ENCODE results near the gene RYR2. TPM values are rescaled to one million over a fixed set of nuclear protein-coding genes. Genes with fewer than 3 reads are reported as not detected.

RYR2 gene
- 0.98 and 1.0 TPM in 2 replicates for total RNA-seq (2014; rRNA removed; shearing (Covaris generic); ENCODE audit: low replicate concordance)

DNA sequence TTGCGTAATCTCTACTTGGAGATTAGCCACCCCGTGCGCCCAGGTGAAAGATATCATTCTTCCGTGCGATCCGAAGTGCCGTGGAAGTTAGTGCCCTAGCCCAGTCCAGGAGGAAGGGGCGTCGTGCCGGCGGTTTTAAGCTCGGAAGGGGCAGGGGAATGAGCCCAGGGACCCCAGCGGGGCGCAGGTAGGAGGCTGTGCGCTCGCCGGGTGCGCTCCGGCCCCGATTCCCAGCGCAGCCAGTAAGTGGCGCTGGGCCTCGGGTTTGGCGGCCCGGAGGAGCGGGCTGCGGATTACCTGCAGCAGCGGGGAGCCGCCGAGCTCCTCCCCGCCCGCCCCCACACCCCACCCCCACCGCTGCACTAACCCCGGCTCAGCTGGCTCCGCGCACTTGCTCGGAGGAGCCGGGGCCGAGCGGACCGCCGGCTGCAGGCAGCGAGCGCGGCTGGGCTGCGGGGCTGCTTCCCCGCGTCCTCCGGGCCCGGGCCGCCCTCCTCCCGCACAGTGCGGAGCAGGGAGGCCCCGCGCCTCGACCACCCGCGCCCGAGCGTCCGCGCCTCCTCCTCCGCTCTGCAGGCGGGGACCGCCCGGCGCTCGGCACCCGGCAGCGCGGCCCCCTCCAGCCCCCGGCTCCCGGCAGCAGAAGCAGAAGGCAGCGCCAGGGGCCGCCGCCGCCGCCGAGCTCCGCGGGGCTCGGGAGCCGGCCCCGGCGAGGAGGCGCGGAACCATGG is at the start of gene RYR2:
Gene RYR2 (plus strand): TSS at position 390 of the 731 bp plus-strand sequence. CDS start 338 bp downstream, at position 728.
- DNase-seq (ENCODE audit: low read depth): no peak
- in situ Hi-C loops (cut with HindIII; ENCODE audit: low pct_unique_long_range_greater_than_20kb, low sequenced_read_pairs): no loop called here

DNA sequence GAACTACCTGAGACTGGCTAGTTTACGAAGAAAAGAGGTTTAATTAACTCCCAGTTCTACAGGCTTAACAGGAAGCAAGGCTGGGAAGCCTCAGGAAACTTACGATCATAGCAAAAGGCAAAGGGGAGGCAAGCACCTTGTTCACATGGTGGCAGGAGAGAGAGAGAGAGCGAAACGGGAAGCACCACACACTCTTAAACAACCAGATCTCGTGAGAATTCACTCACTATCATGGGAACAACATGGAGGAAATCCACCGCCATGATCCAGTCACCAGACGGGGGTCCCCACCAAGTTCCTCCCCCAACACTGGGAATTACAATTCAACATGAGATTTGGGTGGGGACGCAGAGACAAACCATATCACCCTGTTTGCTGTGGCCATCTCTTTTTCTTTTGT is 49.5 kb upstream of the RYR2 start:
- in situ Hi-C loops (cut with HindIII; ENCODE audit: low pct_unique_long_range_greater_than_20kb, low sequenced_read_pairs): no loop called here
- DNase-seq (ENCODE audit: low read depth): no peak

DNA sequence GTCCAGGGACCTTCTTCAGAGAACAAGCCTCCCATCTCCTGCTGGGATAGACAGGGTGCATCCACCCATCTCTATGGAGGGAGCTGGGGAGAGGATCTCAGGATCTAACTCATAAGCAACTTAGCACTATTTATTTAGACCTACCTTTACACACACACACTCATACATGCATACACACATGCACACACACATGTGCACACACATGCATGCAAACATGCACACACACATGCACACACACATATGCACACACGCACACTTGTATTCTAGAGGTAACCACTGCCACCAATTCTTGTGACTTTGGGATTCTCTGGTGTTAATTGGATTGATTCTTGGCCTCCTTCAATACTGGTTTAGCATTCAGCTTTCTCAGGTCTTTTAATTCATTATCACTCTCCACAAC is 47.5 kb upstream of the RYR2 start:
- DNase-seq (ENCODE audit: low read depth): no peak
- in situ Hi-C loops (cut with HindIII; ENCODE audit: low pct_unique_long_range_greater_than_20kb, low sequenced_read_pairs): no loop called here

DNA sequence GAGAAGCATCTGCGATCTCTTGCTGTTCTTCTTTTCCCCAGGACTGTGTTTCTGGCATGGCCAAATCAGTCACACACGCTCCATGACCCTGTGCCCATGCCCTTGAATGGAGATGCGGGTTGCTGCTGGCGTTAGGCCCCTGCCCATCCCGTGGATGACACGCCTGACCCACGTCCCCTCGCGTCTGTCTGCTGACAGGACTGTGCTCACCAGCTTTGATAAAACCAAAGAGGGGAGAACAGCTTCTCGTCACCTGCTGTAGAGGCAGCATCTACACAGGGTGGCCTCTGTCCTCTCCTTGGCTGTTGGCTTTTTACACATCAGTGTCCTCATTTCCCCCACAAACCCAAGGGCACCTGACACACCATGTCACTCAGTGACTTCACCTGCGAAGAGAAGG is 44.6 kb upstream of the RYR2 start:
- in situ Hi-C loops (cut with HindIII; ENCODE audit: low pct_unique_long_range_greater_than_20kb, low sequenced_read_pairs): no loop called here
- DNase-seq (ENCODE audit: low read depth): no peak

DNA sequence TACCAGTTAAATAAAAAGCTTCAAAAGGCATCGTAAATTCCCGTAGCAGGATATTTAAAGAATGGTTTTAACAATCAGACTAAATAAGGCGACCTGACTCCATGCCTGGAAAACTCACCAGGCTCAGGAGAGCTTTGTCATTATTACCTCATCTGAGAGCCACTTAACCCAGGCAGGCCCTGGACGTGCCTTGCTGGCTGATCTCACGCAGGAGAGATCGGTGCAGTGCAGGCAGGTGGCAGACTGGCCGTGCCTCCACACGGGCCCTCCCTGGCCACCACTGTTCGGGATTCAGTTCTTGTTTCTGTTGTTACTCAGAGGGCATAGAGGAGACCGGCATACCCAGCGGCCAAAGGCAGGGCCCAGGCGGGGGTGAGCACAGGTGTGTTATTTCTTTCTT is 44.1 kb upstream of the RYR2 start:
- DNase-seq (ENCODE audit: low read depth): no peak
- in situ Hi-C loops (cut with HindIII; ENCODE audit: low pct_unique_long_range_greater_than_20kb, low sequenced_read_pairs): no loop called here

DNA sequence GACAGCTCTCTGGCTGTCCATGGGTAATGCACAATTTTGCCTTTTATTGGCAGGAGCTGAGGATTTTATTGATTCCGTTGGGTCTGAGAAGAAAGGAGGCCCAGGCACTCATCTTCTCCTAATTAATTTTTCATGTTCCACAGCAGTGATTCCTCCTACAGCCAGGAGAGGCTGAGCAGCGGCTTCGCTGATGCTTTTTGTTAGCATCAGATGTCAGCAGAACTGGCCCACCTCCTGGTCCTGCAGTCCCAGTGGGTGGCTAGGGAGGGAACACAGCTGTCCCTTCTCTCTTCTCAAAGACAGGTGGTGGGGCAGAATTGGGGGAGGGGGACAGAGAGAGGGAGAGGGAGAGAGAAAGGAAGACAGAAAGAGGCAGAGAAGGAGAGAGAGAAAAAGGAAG is 43.4 kb upstream of the RYR2 start:
- in situ Hi-C loops (cut with HindIII; ENCODE audit: low pct_unique_long_range_greater_than_20kb, low sequenced_read_pairs): no loop called here
- DNase-seq (ENCODE audit: low read depth): no peak

DNA sequence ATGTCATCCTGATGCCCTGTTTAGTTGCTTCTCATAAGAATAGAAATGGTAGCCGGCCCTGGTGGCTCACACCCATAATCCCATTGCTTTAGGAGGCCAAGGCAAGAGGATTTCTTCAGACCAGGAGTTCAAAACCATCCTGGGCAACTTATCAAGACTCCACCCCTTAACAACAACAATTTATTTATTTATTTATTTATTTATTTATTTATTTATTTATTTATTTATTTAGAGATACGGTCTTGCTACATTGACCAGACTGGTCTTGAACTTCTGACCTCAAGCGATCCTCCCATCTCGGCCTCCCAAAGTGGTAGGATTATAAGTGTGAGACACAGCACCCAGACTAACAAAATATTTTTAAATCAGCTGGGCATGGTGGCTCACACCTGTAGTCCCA is 41.8 kb upstream of the RYR2 start:
- no peak for DNase-seq (ENCODE audit: low read depth)

DNA sequence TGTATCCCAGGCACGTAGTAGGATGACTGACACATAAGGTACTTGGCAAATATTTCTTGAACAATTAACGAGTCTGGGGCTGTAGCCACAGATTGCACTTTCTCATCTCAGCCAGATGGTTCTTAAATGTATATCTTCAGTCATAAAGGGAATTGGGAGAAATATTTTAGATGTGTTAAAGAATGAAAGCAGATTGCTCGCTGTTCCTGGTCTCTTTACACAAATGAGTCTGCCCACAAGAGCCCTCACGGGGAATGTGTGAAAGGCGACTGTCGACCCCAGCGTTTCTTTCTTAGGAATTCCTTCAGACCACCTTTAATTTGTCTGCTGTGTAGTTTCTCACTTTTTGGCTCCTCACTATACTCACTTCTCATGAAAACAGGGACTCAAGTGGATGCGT is 38.5 kb upstream of the RYR2 start:
- DNase-seq (ENCODE audit: low read depth): no peak
- in situ Hi-C loops (cut with HindIII; ENCODE audit: low pct_unique_long_range_greater_than_20kb, low sequenced_read_pairs): no loop called here

More for the DNA sequence above, 41.8 kb upstream of the RYR2 start:
- in situ Hi-C loops (cut with HindIII; ENCODE audit: low pct_unique_long_range_greater_than_20kb, low sequenced_read_pairs): no loop called here

DNA sequence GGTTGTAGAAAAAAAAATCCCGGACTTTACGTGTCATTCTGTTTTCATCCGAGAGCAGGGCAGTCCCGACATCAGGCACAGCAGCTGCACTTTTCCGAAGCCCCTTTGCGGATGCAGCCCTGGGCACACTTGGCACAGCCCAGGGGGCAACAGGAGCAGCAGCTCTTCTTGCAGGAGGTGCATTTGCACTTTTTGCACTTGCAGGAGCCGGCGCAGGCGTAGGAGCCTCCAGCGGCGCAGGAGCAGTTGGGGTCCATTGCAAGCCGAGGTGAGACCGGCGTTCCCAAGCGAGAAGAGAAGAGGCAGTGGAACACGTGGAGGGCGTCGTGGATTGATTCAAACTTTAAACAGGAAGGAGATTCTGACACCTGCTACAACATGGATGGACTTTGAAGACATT is 37.9 kb upstream of the RYR2 start, which contains the start of gene MT1HL1:
Gene MT1HL1 (minus strand): TSS at position 326 of the 400 bp plus-strand sequence. CDS start 69 bp downstream, at position 257.
- in situ Hi-C loops (cut with HindIII; ENCODE audit: low pct_unique_long_range_greater_than_20kb, low sequenced_read_pairs): no loop called here
- DNase-seq (ENCODE audit: low read depth): no peak

DNA sequence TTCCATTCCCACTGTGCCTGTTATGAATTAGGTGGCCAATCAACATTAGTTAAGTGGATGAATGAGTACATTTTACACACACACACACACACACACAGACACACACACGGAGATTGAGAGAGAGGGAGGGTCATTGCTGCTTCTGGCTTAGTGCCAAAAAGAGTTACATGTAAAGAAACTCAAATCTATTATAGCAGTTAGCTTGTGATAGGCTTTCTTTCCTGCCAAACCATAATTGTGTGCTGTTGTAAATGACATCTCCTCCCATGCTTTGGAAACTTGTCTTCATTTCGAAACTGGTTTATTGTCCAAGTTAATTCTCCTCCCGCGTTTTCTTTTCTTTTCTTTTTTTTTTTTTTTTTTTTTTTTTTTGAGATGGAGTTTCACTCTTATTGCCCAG is 36.3 kb upstream of the RYR2 start:
- no peak for DNase-seq (ENCODE audit: low read depth)
- in situ Hi-C loops (cut with HindIII; ENCODE audit: low pct_unique_long_range_greater_than_20kb, low sequenced_read_pairs): no loop called here

DNA sequence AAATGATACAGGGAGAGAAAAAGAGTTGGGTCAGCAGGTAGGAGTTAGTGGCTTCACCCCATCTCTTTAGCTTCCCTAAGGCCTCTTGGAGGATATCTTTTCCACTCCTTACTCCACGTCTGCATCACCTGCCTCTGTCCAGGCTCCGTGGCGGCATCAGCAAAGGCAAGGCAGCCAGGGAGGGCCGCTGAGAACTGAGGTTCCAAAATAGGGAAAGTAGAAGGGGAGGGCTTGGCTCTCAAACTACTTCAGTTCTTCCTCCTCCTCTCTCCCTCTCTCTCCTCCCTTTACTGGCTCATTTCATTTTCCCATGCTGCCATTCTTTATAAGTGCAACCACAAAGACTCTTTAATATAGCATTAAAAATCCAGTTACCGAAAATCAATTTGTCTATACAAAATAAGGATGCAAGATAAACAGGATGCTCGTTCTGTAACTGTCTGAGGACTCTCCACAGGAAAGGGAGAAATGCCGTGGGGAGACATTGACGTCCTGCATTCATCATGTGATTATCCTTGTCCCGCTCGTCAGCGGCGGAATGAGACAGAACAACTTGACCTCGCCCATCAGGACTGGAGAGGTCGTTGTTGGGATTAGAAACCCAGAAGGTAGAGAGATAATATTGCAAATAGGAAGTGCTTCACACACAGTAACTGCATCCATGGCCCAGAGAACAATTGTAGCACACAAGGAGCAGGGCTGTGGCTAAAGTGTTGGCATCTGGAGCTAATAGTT is 34.7 kb upstream of the RYR2 start:
- no peak for DNase-seq (ENCODE audit: low read depth)
- in situ Hi-C loops (cut with HindIII; ENCODE audit: low pct_unique_long_range_greater_than_20kb, low sequenced_read_pairs): no loop called here

DNA sequence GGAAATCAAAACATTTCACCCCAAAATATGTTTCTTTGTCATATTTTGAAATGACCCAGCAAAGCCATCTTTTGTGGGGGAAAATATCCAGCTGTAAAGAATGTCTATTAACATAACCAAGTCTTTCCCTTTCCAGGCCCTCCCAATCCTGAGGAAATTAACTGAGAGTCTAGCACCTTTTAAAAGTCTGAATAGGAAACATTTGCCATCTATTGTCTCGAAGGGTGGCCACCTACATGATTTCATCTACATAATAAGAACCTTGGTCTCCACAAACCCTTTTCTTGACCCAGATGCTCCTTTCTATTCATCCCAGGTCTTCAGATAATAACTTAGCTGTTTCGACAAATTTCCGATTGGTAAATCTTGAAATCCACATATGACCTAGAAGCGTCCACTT is 32.4 kb upstream of the RYR2 start:
- in situ Hi-C loops (cut with HindIII; ENCODE audit: low pct_unique_long_range_greater_than_20kb, low sequenced_read_pairs): no loop called here
- DNase-seq (ENCODE audit: low read depth): no peak

DNA sequence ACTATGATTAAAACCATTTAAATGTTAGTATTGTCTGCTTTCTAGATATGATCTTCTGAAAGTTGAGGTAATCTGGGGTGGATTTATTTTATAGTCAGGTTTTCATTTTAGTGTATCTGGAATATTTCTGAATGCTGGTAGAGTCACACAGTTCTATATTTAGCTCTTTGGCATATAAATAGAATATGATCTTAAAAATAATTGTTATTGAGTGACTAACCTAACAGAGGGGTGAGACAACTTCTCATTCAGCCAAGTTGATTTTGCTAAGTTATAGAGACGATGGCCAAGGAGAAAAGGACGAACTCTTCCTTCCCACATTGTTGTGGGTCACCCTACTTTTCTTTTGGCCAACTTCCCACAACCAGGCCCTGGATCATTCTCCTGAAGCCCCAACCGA is 30.6 kb upstream of the RYR2 start:
- in situ Hi-C loops (cut with HindIII; ENCODE audit: low pct_unique_long_range_greater_than_20kb, low sequenced_read_pairs): no loop called here
- no peak for DNase-seq (ENCODE audit: low read depth)

DNA sequence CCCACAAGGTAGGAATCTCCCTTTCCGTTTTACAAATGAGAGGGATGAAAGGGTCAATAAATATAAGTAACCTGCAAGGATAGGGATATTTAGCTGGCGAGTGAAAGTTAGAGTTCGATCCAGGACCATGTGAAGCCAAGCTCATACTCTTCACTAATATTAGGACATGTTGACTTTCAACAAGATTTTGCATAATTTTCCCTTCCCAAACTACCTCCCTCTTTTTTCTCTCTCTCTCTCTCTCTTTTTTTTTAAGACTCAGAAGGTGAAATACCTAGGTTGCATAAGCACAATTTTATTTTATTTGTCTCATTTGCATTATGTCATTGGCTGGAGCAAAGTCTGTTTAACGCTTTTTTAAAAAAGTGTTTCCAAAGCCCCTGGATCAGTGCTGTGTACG is 29.6 kb upstream of the RYR2 start:
- in situ Hi-C loops (cut with HindIII; ENCODE audit: low pct_unique_long_range_greater_than_20kb, low sequenced_read_pairs): no loop called here
- DNase-seq (ENCODE audit: low read depth): no peak

DNA sequence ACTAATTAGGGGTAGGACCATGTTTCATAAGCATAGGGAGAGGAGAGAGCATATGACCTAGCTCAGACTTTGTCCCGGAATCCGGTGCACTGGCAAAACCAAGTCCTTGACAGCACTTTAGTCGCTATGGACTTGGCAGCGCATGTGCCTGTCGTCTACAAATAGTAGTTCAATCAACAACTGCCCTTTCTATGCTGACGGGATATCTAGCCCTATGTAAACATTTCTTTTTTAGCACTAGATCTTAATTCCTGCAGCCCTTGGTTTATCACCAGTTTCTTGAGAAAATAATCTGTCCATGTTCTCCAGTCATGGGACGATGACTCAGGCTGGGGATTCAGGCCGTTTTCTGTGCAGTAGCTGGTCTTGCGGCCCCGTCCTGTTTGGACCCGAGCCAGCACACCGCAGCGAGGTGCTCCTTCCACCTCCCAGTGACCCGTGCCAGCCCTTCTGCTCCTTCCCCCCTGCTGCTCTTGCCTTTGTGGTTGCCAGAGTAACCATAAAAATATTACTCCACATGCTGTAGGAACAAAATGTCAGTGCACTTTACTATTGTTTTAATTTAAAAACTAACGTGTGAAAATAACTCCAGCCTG is 29.1 kb upstream of the RYR2 start:
- in situ Hi-C loops (cut with HindIII; ENCODE audit: low pct_unique_long_range_greater_than_20kb, low sequenced_read_pairs): no loop called here
- DNase-seq (ENCODE audit: low read depth): peak; percentile 97

DNA sequence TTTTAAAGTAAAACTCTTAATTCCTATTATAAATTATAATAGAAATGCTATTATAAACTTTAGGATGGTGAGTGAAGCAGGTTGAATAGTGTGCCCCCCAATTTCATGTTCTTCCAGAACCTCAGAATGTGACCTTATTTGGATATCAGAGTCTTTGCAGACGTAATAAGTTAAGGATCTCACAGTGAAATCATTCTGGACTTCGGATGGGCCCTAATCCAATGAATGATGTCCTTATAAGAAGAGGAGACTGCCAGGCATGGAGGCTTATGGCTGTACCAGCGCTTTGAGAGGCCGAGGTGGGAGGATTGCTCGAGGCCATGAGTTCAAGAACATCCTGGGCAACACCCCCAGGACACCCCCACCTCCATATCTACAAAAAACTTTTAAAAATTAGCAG is 28.4 kb upstream of the RYR2 start:
- peak; percentile 17 for DNase-seq (ENCODE audit: low read depth)
- in situ Hi-C loops (cut with HindIII; ENCODE audit: low pct_unique_long_range_greater_than_20kb, low sequenced_read_pairs): no loop called here

DNA sequence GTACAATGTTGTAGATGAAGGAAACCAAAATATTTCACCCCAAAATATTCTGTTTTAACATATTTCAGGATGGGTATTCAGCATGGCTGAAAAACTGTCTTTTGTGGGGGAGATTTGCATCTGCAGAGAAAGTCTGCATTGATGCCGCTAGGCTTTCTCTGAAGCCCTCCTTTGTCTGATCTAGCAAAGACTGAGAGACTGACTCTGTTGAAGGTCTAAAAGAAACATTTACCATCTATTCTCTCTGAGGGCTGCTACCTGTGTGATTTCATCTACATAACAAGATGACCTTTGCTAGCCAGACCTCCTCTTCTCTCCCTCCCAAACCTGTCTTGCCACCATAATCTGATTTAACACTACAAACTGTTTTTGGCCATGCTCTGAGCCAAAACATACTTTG is 25.4 kb upstream of the RYR2 start:
- in situ Hi-C loops (cut with HindIII; ENCODE audit: low pct_unique_long_range_greater_than_20kb, low sequenced_read_pairs): no loop called here
- no peak for DNase-seq (ENCODE audit: low read depth)

DNA sequence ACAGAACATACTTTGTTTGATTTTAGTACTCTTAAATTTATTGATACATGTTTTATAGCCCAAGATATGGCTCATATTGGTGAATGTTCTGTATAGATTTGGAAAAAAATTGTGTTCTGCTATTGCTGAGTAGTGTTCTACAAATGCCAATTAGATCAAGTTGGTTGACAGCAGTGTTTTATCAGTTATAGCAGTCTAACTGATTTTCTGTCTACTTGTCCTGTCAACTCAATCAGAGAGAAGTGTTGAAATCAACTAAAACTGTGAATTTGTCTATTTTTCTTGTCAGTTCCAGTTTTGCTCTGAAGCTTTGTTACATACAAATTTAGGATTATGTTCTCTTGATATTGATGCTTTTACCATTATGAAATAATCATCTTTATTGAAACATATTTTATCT is 23.1 kb upstream of the RYR2 start:
- DNase-seq (ENCODE audit: low read depth): no peak

DNA sequence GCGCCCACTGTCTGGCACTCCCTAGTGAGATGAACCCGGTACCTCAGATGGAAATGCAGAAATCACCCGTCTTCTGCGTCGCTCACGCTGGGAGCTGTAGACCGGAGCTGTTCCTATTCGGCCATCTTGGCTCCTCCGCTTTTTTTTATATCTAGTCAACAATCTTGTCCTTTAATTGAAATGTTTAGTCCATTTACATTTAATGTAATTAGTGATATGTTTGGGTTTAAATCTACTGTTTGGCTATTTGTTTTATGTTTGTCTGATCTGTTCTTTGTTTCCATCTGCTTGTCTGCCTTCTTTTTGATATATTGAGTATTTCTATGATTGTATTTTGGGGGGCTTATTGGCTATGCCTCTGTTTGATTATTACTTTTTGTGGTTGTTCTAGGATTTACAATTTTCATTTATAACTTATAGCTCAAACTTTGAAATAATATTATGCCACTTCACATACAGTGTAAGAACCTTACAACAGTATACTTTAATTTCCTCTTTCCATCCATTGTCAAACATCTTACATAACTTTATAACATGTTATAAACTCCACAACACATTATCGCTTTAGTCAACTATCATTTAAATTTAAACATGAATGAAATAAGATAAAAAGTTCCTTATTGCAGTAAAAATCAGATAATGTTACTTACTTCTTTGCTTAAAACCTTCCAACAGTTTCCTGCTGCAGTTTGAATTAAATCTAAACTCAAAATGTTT is 16.5 kb upstream of the RYR2 start:
- in situ Hi-C loops (cut with HindIII; ENCODE audit: low pct_unique_long_range_greater_than_20kb, low sequenced_read_pairs): no loop called here
- DNase-seq (ENCODE audit: low read depth): no peak

More for the DNA sequence above, 23.1 kb upstream of the RYR2 start:
- in situ Hi-C loops (cut with HindIII; ENCODE audit: low pct_unique_long_range_greater_than_20kb, low sequenced_read_pairs): no loop called here
